ENCODE data around the gene SYNGR2. TPM values are rescaled to one million over a fixed set of nuclear protein-coding genes. Genes with fewer than 3 reads are reported as not detected.
A peak's percentile ranks its signal among the peaks of the same experiment; 100 is the strongest.

The SYNGR2 gene
- total RNA-seq, 4 donors from 2014 or later, result 40.6 to 70.2 (median 54.1) TPM

- Histone ChIP-seq H3K9me3 (no peaks in the 10 kb centered on the region), H3K36me3 (peaks cover 0 to 2% (median 0%) of the 10 kb centered on the region in 3 donors), H3K4me1 (peaks cover 0 to 79% (median 54%) of the 10 kb centered on the region in 4 donors), H3K4me3 (peak overlapping the region in 1 of 4 donors; percentile 50), H3K27ac (peak overlapping the region in 3 of 4 donors; percentile 91 to 93 (median 92)), H3K27me3 (no peaks in the 10 kb centered on the region)
- TF ChIP-seq POLR2A (IDR thresholded peaks at IDR 0.05) (no peak), CTCF (IDR thresholded peaks at IDR 0.05) (no peak), EP300 (IDR thresholded peaks at IDR 0.05) (no peak)
- 38 to 46% methylated on average over 5 of the region's 5 CpGs for WGBS, 2 donors
- DNase-seq (ENCODE audit: low spot score in 2 of 2), result no peak
Observed at GRCh38 chr17:78130090-78130436, 38.3 kb upstream of the SYNGR2 start.

GRCh38 chr17:78130437-78131101, 37.8 kb upstream of the SYNGR2 start, which contains the start of gene TMC8:
TSS of gene TMC8 (plus strand) at chr17:78130771. CDS start at chr17:78131589, 818 bp downstream.
- DNase-seq (ENCODE audit: low spot score in 2 of 2), result peak in 1 of 2 donors; percentile 39
- no peaks in the 10 kb centered on the region for H3K27me3 ChIP-seq
- peak in 1 of 2 donors; percentile 24 for TF ChIP-seq POLR2A (IDR thresholded peaks at IDR 0.05)
- no peak for TF ChIP-seq CTCF (IDR thresholded peaks at IDR 0.05)
- peak in 1 of 2 donors; percentile 43 for TF ChIP-seq EP300 (IDR thresholded peaks at IDR 0.05)
- peak within 1 kb of the TSS in 3 of 4 donors; percentile 91 to 93 (median 92) for H3K27ac ChIP-seq
- peaks cover 0 to 74% (median 49%) of the 10 kb centered on the region in 4 donors for H3K4me1 ChIP-seq
- H3K36me3 ChIP-seq, result no peaks in the 10 kb centered on the region
- H3K9me3 ChIP-seq, result no peaks in the 10 kb centered on the region
- 58 to 69% methylated on average over 9 to 10 of the region's 10 CpGs for WGBS, 2 donors
- peak within 1 kb of the TSS in 2 of 4 donors; percentile 42 to 50 for H3K4me3 ChIP-seq

- Histone ChIP-seq H3K36me3 (no peaks in the 10 kb centered on the region), H3K27ac (peak overlapping the region in 3 of 4 donors; percentile 33 to 92 (median 78)), H3K4me1 (peaks cover 0 to 65% (median 41%) of the 10 kb centered on the region in 4 donors), H3K4me3 (peak overlapping the region in 2 of 4 donors; percentile 42 to 50), H3K27me3 (no peaks in the 10 kb centered on the region), H3K9me3 (no peaks in the 10 kb centered on the region)
- 39 to 61% methylated on average over 21 to 57 of the region's 74 CpGs for WGBS, 2 donors
- no peak for DNase-seq (ENCODE audit: low spot score in 2 of 2)
- TF ChIP-seq CTCF (IDR thresholded peaks at IDR 0.05) (no peak), EP300 (IDR thresholded peaks at IDR 0.05) (no peak), POLR2A (IDR thresholded peaks at IDR 0.05) (no peak)
Observed at GRCh38 chr17:78131172-78132083, 37.0 kb upstream of the SYNGR2 start.

GRCh38 chr17:78132084-78132676, 36.2 kb upstream of the SYNGR2 start:
- TF ChIP-seq CTCF (IDR thresholded peaks at IDR 0.05) (no peak), POLR2A (IDR thresholded peaks at IDR 0.05) (no peak), EP300 (IDR thresholded peaks at IDR 0.05) (no peak)
- 36 to 44% methylated on average over 18 to 27 of the region's 38 CpGs for WGBS, 2 donors

More at GRCh38 chr17:78132084-78132676, 36.2 kb upstream of the SYNGR2 start:
- H3K4me1 ChIP-seq, result peaks cover 0 to 58% (median 34%) of the 10 kb centered on the region in 4 donors
- peak overlapping the region in 3 of 4 donors; percentile 33 to 92 (median 78) for H3K27ac ChIP-seq
- no peaks in the 10 kb centered on the region for H3K27me3 ChIP-seq
- no peaks in the 10 kb centered on the region for H3K36me3 ChIP-seq
- no peaks in the 10 kb centered on the region for H3K9me3 ChIP-seq
- DNase-seq (ENCODE audit: low spot score in 2 of 2), result no peak
- H3K4me3 ChIP-seq, result peak overlapping the region in 2 of 4 donors; percentile 42 to 50

All from tibial nerve (tissue), 4 donors.